Ishikawa (cell line): Measurements from ENCODE around the gene TOR1A.

Experiments used
- CEBPB ChIP-seq: IDR thresholded peaks from 2 replicates; pipeline ENCODE4 v1.6.1; 2012
- CREB1 ChIP-seq: IDR thresholded peaks from 2 replicates; pipeline ENCODE4 v1.6.1; 2012; ENCODE audit warnings: low read depth
- EGR1 ChIP-seq: IDR thresholded peaks from 2 replicates; pipeline ENCODE4 v1.6.1; 2012
- EP300 ChIP-seq: IDR thresholded peaks from 2 replicates; pipeline ENCODE4 v1.6.1; 2012; ENCODE audit warnings: borderline replicate concordance
- FOXM1 ChIP-seq: IDR thresholded peaks from 2 replicates; pipeline ENCODE4 v1.6.1; 2012; ENCODE audit warnings: low read depth, borderline replicate concordance
- NFIC ChIP-seq: IDR thresholded peaks from 2 replicates; pipeline ENCODE4 v1.6.1; 2012
- RAD21 ChIP-seq: IDR thresholded peaks from 2 replicates; pipeline ENCODE4 v1.6.1; 2012; ENCODE audit warnings: low read depth
- REST ChIP-seq: IDR thresholded peaks from 2 replicates; pipeline ENCODE4 v1.6.1; 2012; ENCODE audit warnings: low read depth, mild to moderate bottlenecking
- TAF1 ChIP-seq: IDR thresholded peaks from 2 replicates; pipeline ENCODE4 v1.6.1; 2012; ENCODE audit warnings: low read depth, mild to moderate bottlenecking
- TCF12 ChIP-seq: IDR thresholded peaks from 2 replicates; pipeline ENCODE4 v1.6.1; 2012; ENCODE audit warnings: low read depth
- TEAD4 ChIP-seq: IDR thresholded peaks from 2 replicates; pipeline ENCODE4 v1.6.1; 2012
- USF1 ChIP-seq: IDR thresholded peaks from 2 replicates; pipeline ENCODE4 v1.6.1; 2012
- YY1 ChIP-seq: IDR thresholded peaks from 2 replicates; pipeline ENCODE4 v1.6.1; 2012; ENCODE audit warnings: low read depth
- ZBTB7A ChIP-seq: IDR thresholded peaks from 2 replicates; pipeline ENCODE4 v1.6.1; 2012; ENCODE audit warnings: low read depth
- TF ChIP-seq, protein P1 (sequence below): IDR thresholded peaks from 2 replicates; pipeline ENCODE4 v1.6.1; 2012

TOR1A gene

DNA sequence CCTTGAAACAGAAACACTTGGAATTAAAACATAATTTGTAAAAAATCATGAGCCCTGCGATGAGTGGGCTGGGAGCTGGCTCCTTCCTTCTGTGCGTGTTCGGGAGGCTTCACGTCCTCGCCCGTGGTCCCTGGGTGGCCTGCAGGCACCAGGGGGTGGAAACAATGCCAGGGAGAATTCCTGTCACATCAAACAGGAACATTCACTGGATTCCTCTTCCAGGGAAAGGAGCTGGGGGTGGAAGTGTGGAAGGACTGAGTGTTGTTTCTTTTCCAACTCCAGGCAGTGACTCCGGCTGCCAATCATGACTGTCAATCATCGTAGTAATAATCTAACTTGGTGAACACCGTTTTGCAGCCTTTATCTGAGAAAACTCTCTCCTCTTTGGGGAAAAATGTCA is 10.3 kb downstream of the TOR1A start:
- TF ChIP-seq YY1 (no peak), EGR1 (no peak), REST (no peak), FOXM1 (no peak), RAD21 (no peak), CEBPB (no peak), TCF12 (no peak)

DNA sequence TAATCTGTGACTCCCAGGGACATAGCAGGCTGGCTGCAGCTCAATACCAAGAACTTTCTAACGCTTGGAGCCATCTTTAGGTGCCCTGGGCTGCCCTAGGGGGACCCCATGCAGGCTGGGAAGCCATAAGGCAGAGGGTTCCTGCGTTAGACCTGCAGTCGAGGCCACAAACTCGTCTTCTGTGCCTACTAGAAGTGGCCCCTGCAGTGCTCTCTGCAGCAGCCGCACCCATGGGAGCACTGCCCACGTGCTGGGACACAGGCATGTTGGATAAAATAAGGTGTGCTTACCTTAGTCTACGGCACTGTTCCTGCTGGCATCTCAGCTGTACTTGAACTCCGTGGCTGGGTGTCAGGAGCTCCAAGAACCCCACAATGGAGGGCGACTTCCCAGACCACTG is 11.6 kb downstream of the TOR1A start:
- TF ChIP-seq EGR1: no peak
- TF ChIP-seq, protein P1, sequence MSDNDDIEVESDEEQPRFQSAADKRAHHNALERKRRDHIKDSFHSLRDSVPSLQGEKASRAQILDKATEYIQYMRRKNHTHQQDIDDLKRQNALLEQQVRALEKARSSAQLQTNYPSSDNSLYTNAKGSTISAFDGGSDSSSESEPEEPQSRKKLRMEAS: no peak
- no peak for TF ChIP-seq TCF12
- no peak for TF ChIP-seq YY1
- TF ChIP-seq REST: no peak
- TF ChIP-seq EP300: no peak
- TF ChIP-seq ZBTB7A: no peak
- no peak for TF ChIP-seq NFIC
- TF ChIP-seq TEAD4: no peak
- no peak for TF ChIP-seq FOXM1
- TF ChIP-seq USF1: no peak
- TF ChIP-seq CEBPB: no peak
- TF ChIP-seq CREB1: no peak
- TF ChIP-seq TAF1: no peak
- no peak for TF ChIP-seq RAD21

- no peak for TF ChIP-seq TCF12
- TF ChIP-seq RAD21: no peak
- TF ChIP-seq, protein P1: no peak
- no peak for TF ChIP-seq EP300
- TF ChIP-seq FOXM1: no peak
- no peak for TF ChIP-seq REST
- no peak for TF ChIP-seq YY1
- no peak for TF ChIP-seq TEAD4
- TF ChIP-seq CREB1: no peak
- no peak for TF ChIP-seq CEBPB
- TF ChIP-seq EGR1: no peak
- TF ChIP-seq USF1: no peak
- no peak for TF ChIP-seq NFIC
- TF ChIP-seq ZBTB7A: no peak
- TF ChIP-seq TAF1: no peak
Observed at GRCh38 chr9:129811967-129812363, 12.0 kb downstream of the TOR1A start.

GRCh38 chr9:129810788-129811187 is 13.1 kb downstream of the TOR1A start:
- TF ChIP-seq TCF12 (no peak), CEBPB (no peak), NFIC (no peak), TEAD4 (no peak)
- TF ChIP-seq, protein P1: no peak

GRCh38 chr9:129810116-129810515 is 13.8 kb downstream of the TOR1A start:
- no peak for TF ChIP-seq EP300
- TF ChIP-seq RAD21: no peak
- no peak for TF ChIP-seq ZBTB7A
- TF ChIP-seq YY1: no peak
- no peak for TF ChIP-seq NFIC
